Measurements from ENCODE around the gene LRRC57. TPM values are rescaled to one million over a fixed set of nuclear protein-coding genes. Genes with fewer than 3 reads are reported as not detected.
A peak's percentile ranks its signal among the peaks of the same experiment; 100 is the strongest.

The LRRC57 gene
- total and polyA plus RNA-seq, 2 of the 13 experiments (the other 11 are each of a cell fraction or from before 2014, with no cell fraction given) = 5.8 to 14.8 TPM

- peak; percentile 69; the same call in 1 of the 2 replicates for TF ChIP-seq ZSCAN21 (CRISPR knock-in tag; IDR thresholded peaks at IDR 0.05; ENCODE audit: borderline replicate concordance)
- TF ChIP-seq REST (IDR thresholded peaks at IDR 0.05; ENCODE audit: borderline replicate concordance in 1 of 2, low read depth in 1 of 2, low read length in 2 of 2) = no peak
- no peak for TF ChIP-seq HBP1 (CRISPR knock-in tag; IDR thresholded peaks at IDR 0.05; ENCODE audit: low read depth)
- no peak for TF ChIP-seq MIXL1 (CRISPR knock-in tag; IDR thresholded peaks at IDR 0.05)
- TF ChIP-seq SNAPC2 (CRISPR knock-in tag; IDR thresholded peaks at IDR 0.05) = no peak
- no peak for TF ChIP-seq JUNB (CRISPR knock-in tag; IDR thresholded peaks at IDR 0.05; ENCODE audit: borderline replicate concordance)
- TF ChIP-seq ZXDC (CRISPR knock-in tag; IDR thresholded peaks at IDR 0.05) = no peak
- TF ChIP-seq ZNF720 (CRISPR knock-in tag; IDR thresholded peaks at IDR 0.05) = no peak
- no peak for TF ChIP-seq CBX2 (IDR thresholded peaks at IDR 0.05; ENCODE audit: low read depth, low read length)
- TF ChIP-seq CBX2 (CRISPR knock-in tag; IDR thresholded peaks at IDR 0.05; ENCODE audit: low read depth) = no peak
- peak; percentile 63 for TF ChIP-seq ZBTB38 (CRISPR knock-in tag; IDR thresholded peaks at IDR 0.05)
- 0 out of 2 replicates have a peak, but pooled peaks have one; percentile 44 for TF ChIP-seq HMG20B (CRISPR knock-in tag; conservative IDR thresholded peaks at IDR 0.05)
- no peak for TF ChIP-seq TRIM24 (CRISPR knock-in tag; IDR thresholded peaks at IDR 0.05)
- no peak for TF ChIP-seq JUND (CRISPR knock-in tag; IDR thresholded peaks at IDR 0.05)
- TF ChIP-seq TFAP4 (IDR thresholded peaks at IDR 0.05; ENCODE audit: borderline replicate concordance, low read depth) = peak; percentile 51; the same call in 1 of the 2 replicates
- TF ChIP-seq ZNF580 (CRISPR knock-in tag; IDR thresholded peaks at IDR 0.05; ENCODE audit: borderline replicate concordance, low read depth) = no peak
- no peak for TF ChIP-seq CAMTA2 (CRISPR knock-in tag; IDR thresholded peaks at IDR 0.05; ENCODE audit: borderline replicate concordance)
- TF ChIP-seq MAX (IDR thresholded peaks at IDR 0.05) = peak; percentile 94
Observed at GRCh38 chr15:42575188-42576039, 26.8 kb upstream of the LRRC57 start, which contains the start of gene STARD9 (continued).

Data from HepG2 (cell line).